HFFc6 (cell line): Measurements from ENCODE around the gene HNMT. TPM values are rescaled to one million over a fixed set of nuclear protein-coding genes. Genes with fewer than 3 reads are reported as not detected.
A peak's percentile ranks its signal among the peaks of the same experiment; 100 is the strongest.
"Not testable (repeated sequence)": the region's sequence is repeated elsewhere in the genome, so short reads cannot be mapped to it uniquely, and the experiment has no call there.

Experiments
- DNase-seq: peaks from one replicate; pipeline ENCODE4 v3.0.0-alpha.2; 2018
- H3K27ac Mint-ChIP-seq: 2 replicates; pipeline ENCODE4 v1.8.0; 2020; ENCODE audit warnings: mild to moderate bottlenecking, mixed read lengths
- H3K27me3 Mint-ChIP-seq: 2 replicates; pipeline ENCODE4 v1.8.0; 2021; ENCODE audit warnings: mild to moderate bottlenecking, moderate library complexity, mixed read lengths; ENCODE audit not compliant: insufficient read depth
- H3K36me3 Mint-ChIP-seq: 2 replicates; pipeline ENCODE4 v1.8.0; 2021; ENCODE audit warnings: low read depth, mixed read lengths
- H3K4me1 Mint-ChIP-seq: 2 replicates; pipeline ENCODE4 v1.8.0; 2020; ENCODE audit warnings: low read depth, mixed read lengths
- H3K4me3 Mint-ChIP-seq: 2 replicates; pipeline ENCODE4 v1.8.0; 2020; ENCODE audit warnings: mild to moderate bottlenecking, moderate library complexity, mixed read lengths
- H3K9me3 Mint-ChIP-seq: 2 replicates; pipeline ENCODE4 v1.8.0; 2020; ENCODE audit warnings: mild to moderate bottlenecking, mixed read lengths
- CTCF ChIP-seq: fragments of 200-600 bp; sonication (generic); IDR thresholded peaks from 2 replicates; pipeline ENCODE4 v1.5.0; 2021; ENCODE audit warnings: antibody characterized with exemption, mild to moderate bottlenecking
- total RNA-seq, 6 experiments: library from RNA; stranded (reverse); fragmentation: NEBNext Ultra II Directional; extraction: Animal tissue kit (Norgen Biotek cat#: 25700); gene quantifications; 2 replicates in 1 of 6; 3 replicates in 5 of 6; pipeline ENCODE4 v1.2.3, GENCODE V29; 2021

HNMT gene
- total RNA-seq, 6 experiments from 2014 or later: 0.36 to 1.2 (median 0.63) TPM

DNA sequence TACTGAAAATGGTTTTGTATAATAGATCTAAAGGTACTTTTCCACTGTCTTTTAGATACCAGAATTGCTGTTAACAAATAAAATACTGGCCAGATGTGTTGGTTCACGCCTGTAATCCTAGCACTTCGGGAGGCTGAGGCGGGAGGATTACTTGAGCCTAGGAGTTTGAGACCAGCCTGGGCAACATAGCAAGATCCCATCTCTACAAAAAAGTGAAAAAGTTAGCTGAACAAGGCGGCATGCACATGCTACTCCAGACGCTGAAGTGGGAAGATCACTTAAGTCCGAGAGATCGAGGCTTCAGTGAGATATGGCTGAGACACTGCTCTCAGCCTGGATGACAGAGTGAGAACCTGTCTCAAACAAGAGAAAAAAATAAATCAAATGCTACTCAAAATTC is 2.8 kb downstream of the HNMT start:
- H3K27ac Mint-ChIP-seq: no peak overlapping the region
- H3K4me1 Mint-ChIP-seq: peaks cover 26% of the 10 kb centered on the region; the same call in 1 of the 2 replicates
- no peak for DNase-seq
- H3K4me3 Mint-ChIP-seq: no peak overlapping the region
- no peaks in the 10 kb centered on the region for H3K9me3 Mint-ChIP-seq
- no peak for TF ChIP-seq CTCF
- peaks cover 2% of the 10 kb centered on the region; the same call in 1 of the 2 replicates for H3K27me3 Mint-ChIP-seq
- H3K36me3 Mint-ChIP-seq: no peaks in the 10 kb centered on the region

GRCh38 chr2:137968477-137969417 is 4.5 kb downstream of the HNMT start:
- peaks cover 23% of the 10 kb centered on the region; the same call in 1 of the 2 replicates for H3K4me1 Mint-ChIP-seq
- DNase-seq: no peak
- TF ChIP-seq CTCF: no peak
- H3K27ac Mint-ChIP-seq: no peak overlapping the region
- H3K36me3 Mint-ChIP-seq: no peaks in the 10 kb centered on the region
- H3K9me3 Mint-ChIP-seq: no peaks in the 10 kb centered on the region
- H3K4me3 Mint-ChIP-seq: no peak overlapping the region
- H3K27me3 Mint-ChIP-seq: peaks cover 2% of the 10 kb centered on the region; the same call in 1 of the 2 replicates

- H3K4me1 Mint-ChIP-seq: peaks cover 16% of the 10 kb centered on the region; the same call in 1 of the 2 replicates
- no peak overlapping the region for H3K27ac Mint-ChIP-seq
- H3K36me3 Mint-ChIP-seq: no peaks in the 10 kb centered on the region
- H3K9me3 Mint-ChIP-seq: no peaks in the 10 kb centered on the region
- peak; percentile 50 for DNase-seq
- peaks cover 2% of the 10 kb centered on the region; the same call in 1 of the 2 replicates for H3K27me3 Mint-ChIP-seq
- no peak overlapping the region for H3K4me3 Mint-ChIP-seq
- no peak for TF ChIP-seq CTCF
Observed at GRCh38 chr2:137969418-137969765, 5.1 kb downstream of the HNMT start.

DNA sequence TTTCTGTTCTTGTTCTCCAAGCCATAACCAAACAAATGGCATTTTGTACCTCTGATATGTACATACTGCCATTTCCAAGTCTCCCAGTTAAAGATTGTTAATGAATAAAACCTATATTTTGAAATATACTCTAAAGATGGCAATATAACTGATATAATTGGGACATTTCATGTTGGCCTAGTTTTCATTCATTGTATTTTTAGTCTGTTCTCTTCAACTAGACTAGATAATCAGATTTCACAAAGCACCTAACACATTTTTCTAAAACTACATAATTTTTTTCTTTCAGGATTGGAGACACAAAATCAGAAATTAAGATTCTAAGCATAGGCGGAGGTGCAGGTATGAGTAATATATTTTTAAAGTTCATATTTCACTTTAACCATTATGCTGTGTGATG is 5.6 kb downstream of the HNMT start:
- Mint-ChIP-seq H3K4me3 (no peak overlapping the region), H3K36me3 (no peaks in the 10 kb centered on the region), H3K27me3 (peaks cover 2% of the 10 kb centered on the region; the same call in 1 of the 2 replicates), H3K4me1 (peaks cover 12% of the 10 kb centered on the region; the same call in 1 of the 2 replicates), H3K9me3 (no peaks in the 10 kb centered on the region), H3K27ac (no peak overlapping the region)
- no peak for DNase-seq
- TF ChIP-seq CTCF: no peak

- not testable (repeated sequence) for H3K4me3 Mint-ChIP-seq, H3K27ac Mint-ChIP-seq, H3K27me3 Mint-ChIP-seq, DNase-seq, H3K36me3 Mint-ChIP-seq, H3K9me3 Mint-ChIP-seq
- H3K4me1 Mint-ChIP-seq: peaks cover 10% of the 10 kb centered on the region; the same call in 1 of the 2 replicates
Observed at GRCh38 chr2:137971259-137971658, 7.0 kb downstream of the HNMT start.

DNA sequence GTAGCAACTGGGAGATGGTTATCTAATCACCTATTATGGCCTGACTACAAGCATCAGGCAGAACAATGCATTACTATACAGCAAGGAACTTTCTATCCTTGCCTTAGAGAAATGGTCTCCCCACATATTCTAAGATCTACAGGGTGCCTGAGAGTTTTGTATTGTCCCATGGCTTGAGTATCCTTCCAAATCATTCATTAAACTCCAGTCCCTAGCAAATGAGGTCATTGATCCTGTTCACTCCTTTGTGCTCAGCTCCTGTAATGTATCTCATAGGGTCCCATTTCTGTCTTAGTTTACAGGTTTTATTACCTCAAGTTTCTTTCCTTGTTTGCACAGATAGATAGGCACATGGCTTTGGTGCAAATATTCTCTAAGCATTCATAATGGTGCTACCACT is 9.0 kb downstream of the HNMT start:
- Mint-ChIP-seq H3K36me3 (no peaks in the 10 kb centered on the region), H3K27me3 (no peaks in the 10 kb centered on the region), H3K27ac (no peak overlapping the region), H3K9me3 (no peaks in the 10 kb centered on the region), H3K4me1 (peaks cover 10% of the 10 kb centered on the region; the same call in 1 of the 2 replicates), H3K4me3 (no peak overlapping the region)
- TF ChIP-seq CTCF: no peak
- DNase-seq: no peak
